NCI-H460 (cell line): ENCODE data around the gene SAP25. TPM values are rescaled to one million over a fixed set of nuclear protein-coding genes. Genes with fewer than 3 reads are reported as not detected.
A peak's percentile ranks its signal among the peaks of the same experiment; 100 is the strongest.

Experiments used
- DNase-seq: peaks from one replicate; pipeline ENCODE4 v3.0.0-alpha.2; 2016; ENCODE audit warnings: low read depth; ENCODE audit errors: extremely low read depth
- polyA plus RNA-seq: library from polyadenylated mRNA; depleted of rRNA; stranded (reverse); fragments of >200 nt; gene quantifications from 2 replicates; pipeline ENCODE4 v1.2.3, GENCODE V29; 2014; cell fraction: nucleus; rRNA removed
- total RNA-seq: library from RNA; depleted of rRNA; stranded (reverse); fragments of >200 nt; shearing (Covaris generic); gene quantifications from 2 replicates; pipeline ENCODE4 v1.2.3, GENCODE V29; 2014; rRNA removed

SAP25 gene
- total RNA-seq = 0.52 TPM in 1 of 2 replicates, not detected in the other
- not detected in 2 replicates for polyA plus RNA-seq

DNA sequence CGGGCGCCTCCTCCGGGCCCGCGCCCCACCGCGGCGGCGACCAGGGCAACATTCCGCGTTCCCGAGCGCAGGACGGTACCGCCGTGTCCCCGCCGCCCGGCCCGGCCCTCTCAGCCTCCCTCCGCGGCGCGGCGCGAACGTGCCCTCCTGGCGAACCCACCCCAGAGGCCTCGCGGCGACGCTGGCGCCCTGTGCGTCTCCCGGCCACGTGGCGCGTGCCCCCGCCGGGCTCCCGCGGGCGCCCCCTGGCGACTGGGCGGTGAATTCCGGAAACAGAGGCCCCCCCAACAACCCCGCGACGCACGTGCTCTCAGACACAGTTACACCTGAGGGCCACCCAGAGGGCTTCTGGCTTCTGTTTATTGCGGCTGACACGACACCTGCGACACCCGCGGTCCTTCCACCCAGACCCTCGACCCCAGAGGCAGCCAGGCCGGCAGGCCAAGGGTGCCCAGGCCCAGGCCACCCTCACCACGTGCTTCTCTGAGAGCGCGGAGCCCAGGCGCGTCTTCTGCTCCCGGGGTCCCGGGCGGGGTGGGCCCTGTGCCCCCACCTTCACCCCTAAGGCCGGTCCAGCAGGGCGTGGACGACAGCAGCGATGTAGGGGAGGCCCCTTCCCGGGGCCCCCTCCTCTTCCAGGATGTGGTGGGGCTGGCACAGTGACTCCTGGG, at the start of gene SAP25:
Gene SAP25, minus strand, starts transcription at position 210 of the 671 bp plus-strand sequence. Its CDS starts 158 bp downstream, at position 52.
- no peak for DNase-seq

DNA sequence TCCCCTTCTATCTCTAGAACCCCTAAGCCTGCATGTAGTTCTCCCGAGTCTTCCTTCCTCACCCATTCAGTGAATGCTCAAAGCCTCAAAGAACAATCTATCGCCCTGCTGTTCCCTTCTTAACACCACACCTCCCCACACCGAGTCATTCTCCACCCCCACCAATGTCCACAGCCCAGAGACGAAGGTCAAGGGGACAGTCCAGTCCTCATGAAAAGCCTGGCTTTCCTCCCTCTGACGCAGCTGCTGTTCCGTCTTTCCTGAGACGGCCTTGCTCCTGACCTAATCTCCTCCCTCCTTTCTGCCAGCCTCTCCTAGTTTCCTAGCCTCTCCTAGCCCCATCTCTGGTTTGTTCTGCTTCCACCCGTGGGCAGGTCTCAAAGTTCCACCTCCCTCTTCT, 47.9 kb upstream of the SAP25 start:
- no peak for DNase-seq

DNA sequence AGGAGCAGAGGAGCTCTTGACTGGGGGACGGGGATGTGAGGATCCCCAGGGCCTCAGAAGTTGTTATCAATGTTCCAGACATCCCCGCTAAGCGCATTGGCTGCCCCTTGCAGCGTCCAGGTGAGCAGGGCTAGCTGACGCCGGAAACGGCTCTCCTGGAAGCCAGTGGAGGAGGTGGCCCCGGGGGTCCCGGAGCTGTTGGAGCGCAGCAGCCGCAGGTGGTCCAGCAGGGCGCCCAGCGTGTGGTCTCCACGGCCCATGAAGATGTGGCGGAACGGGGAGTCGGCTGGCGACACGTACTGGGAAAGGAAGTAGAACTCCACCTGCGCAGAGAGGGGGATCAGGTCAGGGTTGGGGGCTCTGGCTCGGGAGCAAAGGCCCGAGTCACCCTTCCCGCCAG, 47.1 kb upstream of the SAP25 start:
- DNase-seq = no peak

DNA sequence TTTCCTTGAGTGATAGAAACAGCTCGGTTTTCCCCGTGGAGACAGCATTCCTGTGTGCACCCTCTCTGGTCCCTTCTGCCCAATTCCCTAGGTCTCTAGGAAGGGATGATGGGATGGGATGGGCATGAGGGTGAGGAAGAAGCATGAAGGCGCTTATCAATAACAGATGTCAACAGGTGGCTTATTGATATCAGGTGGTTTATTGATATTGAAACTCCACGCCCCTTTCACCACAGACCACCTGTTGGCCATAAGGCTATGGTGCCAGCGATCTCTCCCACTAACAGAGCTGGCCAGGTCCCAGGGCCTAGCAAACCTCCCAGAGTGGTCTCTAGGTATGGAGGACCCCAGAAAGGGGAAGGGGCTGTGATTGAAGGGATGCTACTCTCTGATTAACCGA, 46.5 kb upstream of the SAP25 start:
- no peak for DNase-seq

DNA sequence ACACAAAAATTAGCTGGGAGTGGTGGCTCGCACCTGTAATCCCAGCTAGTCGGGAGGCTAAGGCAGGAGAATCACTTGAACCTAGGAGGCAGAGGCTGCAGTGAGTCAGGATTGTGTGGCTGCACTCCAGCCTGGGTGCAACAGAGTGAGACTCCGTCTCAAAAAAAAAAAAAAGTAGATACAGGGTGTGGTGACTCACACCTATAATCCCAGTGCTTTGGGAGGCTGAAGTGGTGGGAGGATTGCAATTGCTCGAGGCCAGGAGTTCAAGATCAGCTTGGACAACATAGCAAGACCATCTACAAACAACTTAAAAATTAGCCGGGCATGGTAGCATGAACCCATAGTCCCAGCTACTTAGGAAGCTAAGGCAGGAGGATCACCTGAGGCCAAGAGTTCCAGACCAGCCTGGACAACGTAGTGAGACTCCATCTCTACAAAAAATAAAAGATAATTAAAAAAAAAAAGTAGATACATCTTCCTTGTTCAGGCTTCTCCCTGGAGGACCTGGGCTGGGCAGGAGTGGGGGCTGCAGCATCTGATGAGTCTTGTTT, 40.7 kb upstream of the SAP25 start:
- DNase-seq = no peak

DNA sequence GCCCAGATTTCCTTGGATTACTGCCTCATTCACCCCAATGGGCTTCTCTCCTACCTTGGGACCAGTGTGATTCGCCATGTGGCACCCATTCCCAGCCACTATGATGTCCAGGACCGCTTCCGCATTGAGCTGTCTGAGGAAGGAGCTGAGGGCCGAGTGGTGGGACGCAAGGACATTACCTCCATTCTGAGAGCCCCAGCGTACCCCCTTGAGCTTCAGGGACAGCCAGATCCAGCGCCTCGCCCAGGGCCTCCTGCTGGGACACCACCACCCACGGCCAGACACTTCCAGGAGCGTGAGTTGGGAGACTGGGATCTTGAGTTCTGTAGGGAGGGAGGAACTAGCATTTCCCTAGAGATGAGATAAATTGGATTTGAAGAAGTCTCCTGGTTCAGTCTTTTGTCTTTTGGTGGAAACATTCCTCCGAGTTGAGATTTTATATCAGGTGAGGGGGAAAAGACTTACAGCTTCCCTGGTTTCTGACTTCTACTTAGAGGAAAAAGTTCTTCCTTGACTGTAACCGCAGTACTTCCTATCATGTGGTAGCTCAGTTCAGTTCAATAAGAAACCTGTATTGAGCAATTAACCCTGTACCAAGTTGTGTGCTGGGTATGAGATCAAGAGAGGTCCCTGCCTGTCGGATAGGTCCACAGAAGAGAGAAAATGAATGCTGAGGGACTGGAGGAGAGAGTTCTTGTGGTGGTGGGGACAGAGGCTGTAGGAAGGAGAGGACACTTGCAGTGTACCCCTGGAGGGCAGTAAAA, 39.9 kb upstream of the SAP25 start:
- DNase-seq = no peak

DNA sequence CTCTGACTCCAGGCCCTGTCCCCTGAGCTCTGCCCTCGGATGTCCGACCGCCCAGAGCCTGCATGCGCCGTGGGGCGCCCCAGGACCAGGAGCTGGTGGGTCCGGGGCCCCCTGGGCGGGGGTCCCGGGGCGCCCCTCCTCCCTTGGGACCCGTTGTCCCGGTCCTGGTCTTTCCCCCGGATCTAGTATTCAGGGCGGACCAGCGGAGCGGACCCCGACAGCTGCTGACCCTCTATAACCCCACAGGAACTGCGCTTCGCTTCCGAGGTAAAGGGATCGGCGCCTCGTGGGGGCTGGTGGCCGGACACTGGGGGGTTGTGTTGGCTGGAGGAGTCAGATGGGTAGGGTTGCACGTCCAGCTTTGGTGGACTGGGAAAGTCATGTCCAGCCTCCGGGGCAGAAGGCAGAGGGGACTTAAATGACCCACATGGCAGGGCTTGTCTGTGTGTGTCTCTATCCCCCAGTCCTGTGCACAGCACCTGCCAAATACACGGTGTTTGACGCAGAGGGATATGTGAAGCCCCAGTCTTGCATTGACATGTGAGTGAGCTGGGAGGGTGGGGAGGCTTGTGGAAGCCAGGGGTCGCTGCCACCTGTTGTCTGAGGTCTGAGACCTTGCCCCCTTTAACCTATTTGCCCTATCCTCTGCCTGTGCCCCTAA, 39.2 kb upstream of the SAP25 start:
- no peak for DNase-seq

DNA sequence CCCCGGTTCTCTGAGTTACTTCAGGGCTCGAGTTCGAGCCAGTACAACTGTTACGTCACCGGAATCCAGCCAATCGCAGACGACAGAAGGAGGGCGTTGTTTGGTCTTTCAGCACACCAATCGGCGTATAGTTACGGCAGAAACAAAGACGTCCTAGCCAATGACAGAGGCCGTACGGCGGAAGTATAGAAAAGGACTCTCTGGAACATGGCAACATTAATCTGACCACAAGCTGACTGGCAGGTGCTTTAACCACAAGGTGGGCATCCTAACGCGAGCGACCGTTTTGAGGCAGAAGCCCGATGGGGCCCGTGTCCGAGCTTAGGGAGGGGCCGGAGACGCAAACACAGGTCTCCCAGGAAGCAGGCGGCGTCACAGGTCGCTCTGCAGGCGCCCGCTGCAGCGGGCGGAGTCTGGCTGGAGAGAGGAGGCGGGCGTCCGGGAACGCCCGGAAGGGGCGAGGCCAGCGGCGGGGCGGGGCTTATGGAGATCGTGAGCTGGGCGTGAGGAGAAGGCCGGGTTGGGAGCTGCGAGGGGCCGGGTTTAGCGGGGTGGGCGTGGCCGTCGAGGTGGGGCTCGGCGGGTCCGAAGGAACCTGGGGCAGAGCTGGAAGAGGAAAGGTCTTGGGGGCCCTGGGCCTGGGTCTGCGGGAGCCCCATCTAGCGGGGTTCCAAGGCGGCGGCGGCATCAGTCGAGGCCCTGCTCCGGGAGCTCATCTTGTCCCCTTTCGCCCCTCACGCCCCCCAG, 38.5 kb upstream of the SAP25 start, which contains the start of gene MOSPD3:
Gene MOSPD3, plus strand, starts transcription at position 558 of the 747 bp plus-strand sequence. CDS start 252 bp downstream, outside the sequence.
- peak; percentile 99 for DNase-seq

DNA sequence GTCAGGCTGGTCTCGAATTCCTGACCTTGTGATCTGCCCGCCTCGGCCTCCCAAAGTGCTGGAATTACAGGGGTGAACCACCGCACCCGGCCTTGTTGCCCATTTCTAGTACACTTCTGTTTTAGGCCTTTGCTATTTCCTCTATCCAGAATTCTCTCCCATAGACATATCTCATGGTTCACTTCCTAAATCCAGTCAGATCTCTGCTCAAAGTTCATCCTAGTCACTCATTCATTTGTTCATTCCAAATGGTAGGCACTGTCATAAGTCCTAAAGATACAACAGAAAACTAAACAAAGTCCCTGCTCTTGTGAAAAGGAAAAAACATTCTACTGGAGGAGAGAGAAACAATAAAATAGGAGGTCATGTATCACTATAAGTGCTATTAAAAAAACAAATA, 36.3 kb upstream of the SAP25 start:
- no peak for DNase-seq

DNA sequence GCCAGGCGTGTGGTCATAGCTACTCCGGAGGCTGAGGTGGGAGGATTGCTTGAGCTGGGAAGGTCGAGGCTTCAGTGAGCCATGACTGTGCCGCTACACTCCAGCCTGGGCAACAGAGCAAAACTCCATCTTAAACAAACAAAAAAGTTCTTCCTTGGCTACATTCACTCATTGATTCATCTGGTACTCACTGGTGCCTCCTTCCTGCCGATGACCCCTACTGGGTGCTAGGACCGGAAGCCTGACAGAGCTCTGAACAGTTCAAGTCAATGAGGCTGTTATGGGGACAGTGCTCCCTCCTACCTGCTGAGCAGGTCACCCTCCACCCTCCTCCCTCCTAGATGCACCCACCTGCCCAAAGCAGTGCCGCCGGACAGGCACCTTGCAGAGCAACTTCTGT, 33.4 kb upstream of the SAP25 start:
- DNase-seq = no peak

DNA sequence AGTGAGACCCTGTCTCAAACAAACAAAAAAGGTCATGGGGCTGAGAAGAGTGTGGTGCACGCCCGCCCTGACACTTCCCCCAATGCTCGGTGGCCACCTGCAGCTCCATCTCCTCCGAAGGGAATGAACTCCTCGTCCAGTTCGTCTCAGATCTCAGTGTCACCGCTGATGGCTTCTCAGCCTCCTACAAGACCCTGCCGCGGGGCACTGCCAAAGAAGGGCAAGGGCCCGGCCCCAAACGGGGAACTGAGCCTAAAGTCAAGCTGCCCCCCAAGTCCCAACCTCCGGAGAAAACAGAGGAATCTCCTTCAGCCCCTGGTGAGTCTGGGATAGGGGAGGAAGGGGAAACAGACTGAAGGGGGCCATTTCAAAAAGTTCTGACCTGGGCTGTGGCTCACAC, 32.6 kb upstream of the SAP25 start:
- DNase-seq = no peak

DNA sequence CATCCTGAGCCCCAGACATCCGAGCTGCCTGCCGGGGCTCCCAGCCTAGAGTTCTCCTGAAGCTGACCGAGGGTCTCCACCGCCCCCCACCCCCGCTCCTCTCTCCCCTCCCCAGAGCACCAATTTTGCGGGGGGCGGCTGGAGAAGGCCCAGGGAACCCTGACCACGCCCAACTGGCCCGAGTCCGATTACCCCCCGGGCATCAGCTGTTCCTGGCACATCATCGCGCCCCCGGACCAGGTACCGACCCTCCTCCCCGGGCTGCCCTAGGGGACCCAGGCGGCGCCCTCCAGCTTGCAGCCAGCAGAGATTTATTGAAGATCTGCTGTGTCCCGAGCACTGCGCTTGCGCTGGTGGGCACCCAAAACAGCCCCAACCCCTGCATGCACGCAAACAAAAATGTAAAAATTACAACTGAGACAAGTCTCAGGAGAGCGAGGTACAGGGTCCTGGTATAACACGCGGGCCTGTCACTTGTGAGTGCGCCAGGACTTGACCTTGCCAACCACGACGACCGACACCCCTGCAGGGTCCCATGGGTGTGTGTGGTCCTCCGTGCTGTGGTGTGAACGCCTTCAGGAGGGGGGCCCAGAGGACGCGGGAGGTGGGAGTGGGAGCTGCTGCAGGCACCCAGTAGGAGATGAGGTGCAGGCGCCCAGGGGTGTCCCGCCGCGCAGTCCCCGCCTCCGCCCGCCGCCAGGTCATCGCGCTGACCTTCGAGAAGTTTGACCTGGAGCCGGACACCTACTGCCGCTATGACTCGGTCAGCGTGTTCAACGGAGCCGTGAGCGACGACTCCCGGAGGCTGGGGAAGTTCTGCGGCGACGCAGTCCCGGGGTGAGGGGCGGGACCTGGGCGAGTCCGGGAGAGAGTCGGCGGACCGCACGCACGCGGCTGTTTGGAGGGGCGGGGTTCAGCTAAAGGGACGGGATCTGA, 31.5 kb upstream of the SAP25 start:
- no peak for DNase-seq

DNA sequence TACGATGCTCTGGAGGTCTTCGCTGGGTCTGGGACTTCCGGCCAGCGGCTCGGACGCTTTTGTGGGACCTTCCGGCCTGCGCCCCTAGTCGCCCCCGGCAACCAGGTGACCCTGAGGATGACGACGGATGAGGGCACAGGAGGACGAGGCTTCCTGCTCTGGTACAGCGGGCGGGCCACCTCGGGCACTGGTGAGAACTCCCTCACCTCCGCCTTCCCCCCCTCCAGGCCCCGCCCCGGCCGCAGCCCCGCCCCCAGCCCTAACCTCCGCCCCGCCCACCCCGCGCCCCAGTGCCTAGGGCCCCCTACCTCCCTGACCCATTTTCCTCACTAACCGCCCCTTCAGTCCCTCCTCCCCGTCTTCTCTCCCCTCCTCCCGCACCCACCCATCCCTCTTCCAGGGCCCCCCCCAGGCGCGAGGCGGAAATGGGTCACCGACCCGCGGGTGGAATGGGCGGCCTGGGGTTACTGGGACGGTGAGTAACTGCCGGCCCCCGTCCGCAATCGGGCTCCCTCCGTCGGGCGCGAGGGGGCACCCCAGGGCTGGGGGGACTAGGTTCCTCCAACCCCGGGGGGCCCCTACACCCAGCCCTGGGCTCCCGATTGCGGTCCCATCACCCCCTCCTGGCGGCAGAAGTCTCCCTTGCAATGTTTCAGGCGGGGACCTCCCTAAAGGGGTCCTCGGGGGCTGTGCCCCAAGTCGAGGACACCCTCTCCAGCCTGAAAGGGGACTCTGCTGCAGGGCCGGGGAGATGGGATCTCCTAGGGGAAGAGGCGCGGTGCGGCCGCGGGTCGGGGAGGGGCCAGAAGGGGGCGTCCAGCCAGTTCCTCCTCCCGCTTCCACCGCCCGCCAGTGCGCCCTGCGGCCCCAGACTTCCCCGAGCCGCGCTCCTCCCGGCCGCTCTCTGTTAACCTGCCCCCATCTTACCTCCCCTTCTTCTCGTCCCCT, 30.6 kb upstream of the SAP25 start:
- peak; percentile 55 for DNase-seq

DNA sequence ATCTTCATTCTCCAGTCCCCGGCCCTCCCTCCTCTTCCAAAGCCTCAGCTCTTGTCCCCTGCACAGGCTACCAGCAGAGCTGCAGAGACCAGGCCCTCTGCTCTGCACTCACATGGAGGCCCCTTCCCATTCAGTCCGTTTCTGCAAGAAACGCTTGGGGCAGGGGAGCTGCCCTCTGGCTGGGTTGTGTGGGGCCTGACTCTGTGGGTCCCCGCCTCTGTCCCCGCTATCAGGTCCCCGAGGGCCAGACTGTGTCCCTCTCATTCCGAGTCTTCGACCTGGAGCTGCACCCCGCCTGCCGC, 30.0 kb upstream of the SAP25 start:
- no peak for DNase-seq

DNA sequence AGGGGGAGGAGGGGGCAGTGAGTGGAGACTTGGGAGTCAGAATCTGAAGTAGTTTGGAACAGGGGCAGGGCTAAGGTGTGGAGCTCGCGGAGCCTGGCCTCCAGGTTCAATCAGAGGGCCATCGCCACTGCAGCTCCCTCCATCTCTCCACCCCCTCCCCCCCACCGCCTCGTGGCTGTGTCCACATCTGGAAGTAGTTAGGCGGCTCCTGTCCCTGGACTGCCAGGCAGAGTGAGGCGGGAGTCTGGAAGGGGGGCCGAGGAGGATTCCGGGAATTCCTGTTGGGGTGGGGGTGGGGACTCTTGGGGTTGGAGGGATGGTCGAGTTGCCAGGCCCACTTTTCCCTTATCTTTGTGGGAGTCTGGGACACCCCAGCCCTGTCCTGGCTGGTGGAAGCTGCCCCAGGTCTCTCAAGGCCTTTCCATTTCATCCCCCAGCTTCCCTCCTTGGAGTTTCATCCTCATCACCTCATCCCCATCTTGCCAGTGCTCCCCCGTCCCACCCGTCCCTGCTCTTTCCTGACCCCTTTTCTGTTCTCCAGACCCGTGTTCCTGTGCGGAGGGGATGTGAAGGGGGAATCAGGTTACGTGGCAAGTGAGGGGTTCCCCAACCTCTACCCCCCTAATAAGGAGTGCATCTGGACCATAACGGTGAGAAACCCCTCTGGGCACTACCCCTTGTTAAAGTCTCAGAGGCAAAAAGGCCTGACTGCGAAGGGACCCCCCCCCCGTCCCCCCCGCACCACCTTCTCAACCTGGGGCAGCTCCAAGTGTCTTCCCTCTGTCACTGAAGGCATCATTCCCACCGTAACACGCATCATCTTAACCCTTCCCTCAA, 29.4 kb upstream of the SAP25 start:
- no peak for DNase-seq

DNA sequence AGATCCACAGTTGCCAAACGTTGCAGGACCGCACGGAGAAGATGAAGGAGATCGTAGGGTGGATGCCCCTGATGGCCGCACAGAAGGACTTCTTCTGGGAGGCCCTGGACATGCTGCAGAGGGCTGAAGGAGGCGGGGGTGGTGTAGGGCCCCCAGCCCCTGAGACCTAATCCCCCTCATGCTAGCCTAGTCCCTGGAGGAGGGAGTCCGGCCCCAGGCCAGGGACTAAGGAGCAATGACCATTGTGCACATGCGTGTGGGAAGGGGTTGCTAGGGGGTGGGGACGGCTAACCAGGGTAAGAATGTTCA, 27.0 kb upstream of the SAP25 start:
- no peak for DNase-seq

DNA sequence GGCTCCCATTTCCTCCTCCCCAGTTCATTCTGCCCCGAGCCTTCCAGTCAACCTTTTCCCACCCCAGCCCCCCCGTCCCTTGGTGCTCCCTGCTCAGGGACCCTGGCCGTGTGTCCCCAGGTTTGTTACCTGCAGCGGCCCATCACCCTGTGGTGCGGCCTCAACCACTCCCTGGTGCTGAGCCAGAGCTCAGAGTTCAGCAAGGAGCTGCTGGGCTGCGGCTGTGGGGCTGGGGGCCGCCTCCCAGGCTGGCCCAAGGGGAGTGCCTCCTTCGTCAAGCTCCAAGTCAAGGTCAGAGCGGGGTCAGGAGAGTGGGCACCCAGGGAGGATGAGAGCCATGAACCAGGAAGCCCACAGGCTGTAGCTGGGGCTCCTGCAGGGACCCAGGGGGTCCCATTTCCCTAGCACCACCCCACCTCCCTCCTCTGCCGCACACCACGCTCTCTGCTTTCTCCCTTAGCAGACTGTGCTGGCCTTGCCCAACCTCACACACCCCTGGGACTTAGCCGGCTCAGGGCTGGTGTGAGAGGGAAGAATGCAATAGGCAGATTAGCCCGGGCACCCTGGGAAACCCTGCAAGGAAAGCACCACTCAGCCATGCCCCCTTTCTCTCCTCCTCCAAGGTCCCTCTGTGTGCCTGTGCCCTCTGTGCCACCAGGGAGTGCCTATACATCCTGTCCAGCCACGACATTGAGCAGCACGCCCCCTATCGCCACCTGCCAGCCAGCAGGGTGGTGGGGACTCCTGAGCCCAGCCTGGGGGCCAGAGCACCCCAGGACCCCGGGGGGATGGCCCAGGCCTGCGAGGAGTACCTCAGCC, 26.4 kb upstream of the SAP25 start:
- DNase-seq = no peak
